WTC11 (cell line): ENCODE results near the gene TXNL4A. TPM values are rescaled to one million over a fixed set of nuclear protein-coding genes. Genes with fewer than 3 reads are reported as not detected.
A peak's percentile ranks its signal among the peaks of the same experiment; 100 is the strongest.

Source experiments
- ATAC-seq: fragments of 200-7000 bp; cut with Tn5 transposase; 2 replicates; pipeline ENCODE4 v1.10.0; 2021; ENCODE audit warnings: mild to moderate bottlenecking, moderate library complexity
- CTCF ChIA-PET: fragments of 300-600 bp; sonication (Branson Sonifier 250); formaldehyde crosslinking; loops from one replicate; lab custom pipeline; 2021; ENCODE audit warnings: antibody characterized with exemption; lab: Charles Lee
- POLR2A ChIA-PET: fragments of 350-600 bp; sonication (Branson Sonifier 250); formaldehyde crosslinking; loops from one replicate; lab custom pipeline; 2021; ENCODE audit warnings: antibody characterized with exemption; lab: Charles Lee
- DNase-seq: peaks from one replicate; pipeline ENCODE4 v3.0.0; 2021; ENCODE audit warnings: low spot score
- H3K27ac Mint-ChIP-seq: 2 replicates; pipeline ENCODE4 v1.8.0; 2021; ENCODE audit warnings: mixed read lengths
- H3K27me3 Mint-ChIP-seq: 2 replicates; pipeline ENCODE4 v1.8.0; 2021; ENCODE audit warnings: low read depth, mild to moderate bottlenecking, moderate library complexity, mixed read lengths
- H3K36me3 Mint-ChIP-seq: 2 replicates; pipeline ENCODE4 v1.8.0; 2021; ENCODE audit warnings: mixed read lengths
- H3K4me1 Mint-ChIP-seq: 2 replicates; pipeline ENCODE4 v1.8.0; 2022; ENCODE audit warnings: mixed read lengths
- H3K4me3 Mint-ChIP-seq: 2 replicates; pipeline ENCODE4 v1.8.0; 2021; ENCODE audit warnings: mild to moderate bottlenecking, moderate library complexity, mixed read lengths
- H3K9me3 Mint-ChIP-seq: 2 replicates; pipeline ENCODE4 v1.8.0; 2021; ENCODE audit warnings: mixed read lengths
- ATF1 ChIP-seq: sonication (generic); formaldehyde crosslinking; IDR thresholded peaks from 2 replicates; pipeline ENCODE4 v1.8.1; 2023; ENCODE audit warnings: mild to moderate bottlenecking, moderate library complexity, missing genetic modification reagents
- CREB1 ChIP-seq: sonication (generic); formaldehyde crosslinking; IDR thresholded peaks from 2 replicates; pipeline ENCODE4 v1.8.0; 2023; ENCODE audit warnings: mild to moderate bottlenecking, missing genetic modification reagents
- ESRRA ChIP-seq: sonication (generic); formaldehyde crosslinking; IDR thresholded peaks from 2 replicates; pipeline ENCODE4 v1.8.1; 2022; ENCODE audit warnings: mild to moderate bottlenecking, missing genetic modification reagents, borderline replicate concordance
- FOXP1 ChIP-seq: sonication (generic); formaldehyde crosslinking; IDR thresholded peaks from 2 replicates; pipeline ENCODE4 v1.8.0; 2022; ENCODE audit warnings: missing genetic modification reagents, mild to moderate bottlenecking, moderate library complexity, borderline replicate concordance
- JUN ChIP-seq: sonication (generic); formaldehyde crosslinking; IDR thresholded peaks from 2 replicates; pipeline ENCODE4 v1.8.0; 2023; ENCODE audit warnings: mild to moderate bottlenecking, missing genetic modification reagents
- KAT7 ChIP-seq: sonication (generic); formaldehyde crosslinking; IDR thresholded peaks from 2 replicates; pipeline ENCODE4 v1.8.1; 2023; ENCODE audit warnings: missing genetic modification reagents, mild to moderate bottlenecking, borderline replicate concordance
- NFYB ChIP-seq: sonication (generic); formaldehyde crosslinking; conservative IDR thresholded peaks from 2 replicates; pipeline ENCODE4 v1.8.0; 2022; ENCODE audit warnings: low read depth, missing genetic modification reagents
- SMAD3 ChIP-seq: sonication (generic); formaldehyde crosslinking; IDR thresholded peaks from 2 replicates; pipeline ENCODE4 v1.8.0; 2022; ENCODE audit warnings: missing genetic modification reagents, mild to moderate bottlenecking, borderline replicate concordance
- SMAD4 ChIP-seq: sonication (generic); formaldehyde crosslinking; IDR thresholded peaks from 2 replicates; pipeline ENCODE4 v1.8.0; 2022; ENCODE audit warnings: mild to moderate bottlenecking, missing genetic modification reagents
- SP1 ChIP-seq: sonication (generic); formaldehyde crosslinking; conservative IDR thresholded peaks from 2 replicates; pipeline ENCODE4 v1.8.1; 2022; ENCODE audit warnings: missing genetic modification reagents
- ZNF232 ChIP-seq: sonication (generic); formaldehyde crosslinking; IDR thresholded peaks from 2 replicates; pipeline ENCODE4 v1.8.0; 2022; ENCODE audit warnings: mild to moderate bottlenecking, missing genetic modification reagents
- ZNF416 ChIP-seq: fragments of 250-450 bp; sonication (Bioruptor Pico); IDR thresholded peaks from 2 replicates; pipeline ENCODE4 v1.9.0; 2021; ENCODE audit warnings: mild to moderate bottlenecking, inconsistent platforms
- total RNA-seq: library from RNA; stranded (reverse); gene quantifications from 3 replicates; pipeline ENCODE4 v1.2.3, GENCODE V29; 2021
- TF ChIP-seq, protein P1 (sequence below): fragments of 200-600 bp; IDR thresholded peaks from 2 replicates; pipeline ENCODE4 v1.8.0; 2022; ENCODE audit warnings: antibody characterized with exemption
- TF ChIP-seq, protein P2 (sequence below): sonication (generic); formaldehyde crosslinking; IDR thresholded peaks from 2 replicates; pipeline ENCODE4 v1.8.1; 2023; ENCODE audit warnings: mild to moderate bottlenecking, missing genetic modification reagents, borderline replicate concordance
- TF ChIP-seq, protein P3 (sequence below): sonication (generic); formaldehyde crosslinking; IDR thresholded peaks from 2 replicates; pipeline ENCODE4 v1.8.1; 2022; ENCODE audit warnings: low read depth, mild to moderate bottlenecking, moderate library complexity, missing genetic modification reagents, borderline replicate concordance
- TF ChIP-seq, protein P4 (sequence below): fragments of 250-450 bp; sonication (Bioruptor Pico); IDR thresholded peaks from 2 replicates; pipeline ENCODE4 v1.9.0; 2021; ENCODE audit warnings: moderate library complexity, mild to moderate bottlenecking, inconsistent platforms, borderline replicate concordance
- TF ChIP-seq, protein P5 (sequence below): sonication (generic); formaldehyde crosslinking; IDR thresholded peaks from 2 replicates; pipeline ENCODE4 v1.8.0; 2022; ENCODE audit warnings: mild to moderate bottlenecking, missing genetic modification reagents
- TF ChIP-seq, protein P6 (sequence below): sonication (generic); formaldehyde crosslinking; IDR thresholded peaks from 2 replicates; pipeline ENCODE4 v1.8.1; 2022; ENCODE audit warnings: mild to moderate bottlenecking, moderate library complexity, missing genetic modification reagents

Gene TXNL4A
- total RNA-seq, 1 experiment from 2014 or later, result 157 TPM

DNA sequence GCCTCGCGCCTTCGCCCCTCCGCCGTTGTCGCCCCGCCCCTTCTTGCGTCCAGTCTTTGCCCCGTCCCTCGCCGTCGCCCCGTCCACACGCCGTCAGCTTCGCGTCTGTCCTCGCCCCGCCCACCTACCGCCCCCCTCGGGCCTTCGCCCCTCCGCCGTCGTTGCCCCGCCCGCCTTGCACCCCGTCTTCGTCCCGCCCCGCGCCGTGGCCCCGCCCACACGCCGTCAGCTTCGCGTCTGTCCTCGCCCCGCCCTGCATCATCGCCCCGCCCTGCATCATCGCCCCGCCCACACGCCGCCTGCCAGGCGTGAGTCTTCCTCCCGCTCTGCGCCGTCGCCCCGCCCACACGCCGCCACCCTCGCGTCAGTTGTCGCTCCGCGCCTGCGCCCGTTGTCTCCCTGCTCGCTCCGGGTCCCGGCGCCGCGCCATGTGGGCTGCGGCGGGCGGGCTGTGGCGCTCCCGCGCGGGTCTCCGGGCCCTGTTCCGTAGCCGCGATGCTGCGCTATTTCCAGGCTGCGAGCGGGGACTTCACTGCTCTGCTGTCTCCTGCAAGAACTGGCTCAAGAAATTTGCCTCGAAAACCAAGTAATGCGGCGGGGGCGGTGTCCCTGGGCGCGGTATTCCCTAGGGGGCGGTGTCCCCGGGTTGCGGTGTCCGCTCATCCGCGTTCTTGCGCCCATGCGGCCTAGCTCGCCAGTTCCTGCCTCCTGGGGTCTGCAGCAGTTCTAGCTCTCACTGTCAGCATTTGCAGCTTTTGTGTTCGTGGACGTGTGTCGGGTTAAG, 45.9 kb upstream of the TXNL4A start, which contains the start of gene RBFA (continued):
- TF ChIP-seq KAT7, result no peak
- TF ChIP-seq NFYB (CRISPR knock-in tag), result no peak
- TF ChIP-seq, protein P1, sequence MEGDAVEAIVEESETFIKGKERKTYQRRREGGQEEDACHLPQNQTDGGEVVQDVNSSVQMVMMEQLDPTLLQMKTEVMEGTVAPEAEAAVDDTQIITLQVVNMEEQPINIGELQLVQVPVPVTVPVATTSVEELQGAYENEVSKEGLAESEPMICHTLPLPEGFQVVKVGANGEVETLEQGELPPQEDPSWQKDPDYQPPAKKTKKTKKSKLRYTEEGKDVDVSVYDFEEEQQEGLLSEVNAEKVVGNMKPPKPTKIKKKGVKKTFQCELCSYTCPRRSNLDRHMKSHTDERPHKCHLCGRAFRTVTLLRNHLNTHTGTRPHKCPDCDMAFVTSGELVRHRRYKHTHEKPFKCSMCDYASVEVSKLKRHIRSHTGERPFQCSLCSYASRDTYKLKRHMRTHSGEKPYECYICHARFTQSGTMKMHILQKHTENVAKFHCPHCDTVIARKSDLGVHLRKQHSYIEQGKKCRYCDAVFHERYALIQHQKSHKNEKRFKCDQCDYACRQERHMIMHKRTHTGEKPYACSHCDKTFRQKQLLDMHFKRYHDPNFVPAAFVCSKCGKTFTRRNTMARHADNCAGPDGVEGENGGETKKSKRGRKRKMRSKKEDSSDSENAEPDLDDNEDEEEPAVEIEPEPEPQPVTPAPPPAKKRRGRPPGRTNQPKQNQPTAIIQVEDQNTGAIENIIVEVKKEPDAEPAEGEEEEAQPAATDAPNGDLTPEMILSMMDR, result peak; percentile 37
- no peak for TF ChIP-seq ZNF232 (CRISPR knock-in tag)
- TF ChIP-seq ESRRA (CRISPR knock-in tag), result peak; percentile 60; the same call in 1 of the 2 replicates
- TF ChIP-seq, protein P2, sequence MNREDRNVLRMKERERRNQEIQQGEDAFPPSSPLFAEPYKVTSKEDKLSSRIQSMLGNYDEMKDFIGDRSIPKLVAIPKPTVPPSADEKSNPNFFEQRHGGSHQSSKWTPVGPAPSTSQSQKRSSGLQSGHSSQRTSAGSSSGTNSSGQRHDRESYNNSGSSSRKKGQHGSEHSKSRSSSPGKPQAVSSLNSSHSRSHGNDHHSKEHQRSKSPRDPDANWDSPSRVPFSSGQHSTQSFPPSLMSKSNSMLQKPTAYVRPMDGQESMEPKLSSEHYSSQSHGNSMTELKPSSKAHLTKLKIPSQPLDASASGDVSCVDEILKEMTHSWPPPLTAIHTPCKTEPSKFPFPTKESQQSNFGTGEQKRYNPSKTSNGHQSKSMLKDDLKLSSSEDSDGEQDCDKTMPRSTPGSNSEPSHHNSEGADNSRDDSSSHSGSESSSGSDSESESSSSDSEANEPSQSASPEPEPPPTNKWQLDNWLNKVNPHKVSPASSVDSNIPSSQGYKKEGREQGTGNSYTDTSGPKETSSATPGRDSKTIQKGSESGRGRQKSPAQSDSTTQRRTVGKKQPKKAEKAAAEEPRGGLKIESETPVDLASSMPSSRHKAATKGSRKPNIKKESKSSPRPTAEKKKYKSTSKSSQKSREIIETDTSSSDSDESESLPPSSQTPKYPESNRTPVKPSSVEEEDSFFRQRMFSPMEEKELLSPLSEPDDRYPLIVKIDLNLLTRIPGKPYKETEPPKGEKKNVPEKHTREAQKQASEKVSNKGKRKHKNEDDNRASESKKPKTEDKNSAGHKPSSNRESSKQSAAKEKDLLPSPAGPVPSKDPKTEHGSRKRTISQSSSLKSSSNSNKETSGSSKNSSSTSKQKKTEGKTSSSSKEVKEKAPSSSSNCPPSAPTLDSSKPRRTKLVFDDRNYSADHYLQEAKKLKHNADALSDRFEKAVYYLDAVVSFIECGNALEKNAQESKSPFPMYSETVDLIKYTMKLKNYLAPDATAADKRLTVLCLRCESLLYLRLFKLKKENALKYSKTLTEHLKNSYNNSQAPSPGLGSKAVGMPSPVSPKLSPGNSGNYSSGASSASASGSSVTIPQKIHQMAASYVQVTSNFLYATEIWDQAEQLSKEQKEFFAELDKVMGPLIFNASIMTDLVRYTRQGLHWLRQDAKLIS (CRISPR knock-in tag), result peak; percentile 62; the same call in 1 of the 2 replicates
- TF ChIP-seq FOXP1 (CRISPR knock-in tag), result peak; percentile 71; the same call in 1 of the 2 replicates
- TF ChIP-seq, protein P3, sequence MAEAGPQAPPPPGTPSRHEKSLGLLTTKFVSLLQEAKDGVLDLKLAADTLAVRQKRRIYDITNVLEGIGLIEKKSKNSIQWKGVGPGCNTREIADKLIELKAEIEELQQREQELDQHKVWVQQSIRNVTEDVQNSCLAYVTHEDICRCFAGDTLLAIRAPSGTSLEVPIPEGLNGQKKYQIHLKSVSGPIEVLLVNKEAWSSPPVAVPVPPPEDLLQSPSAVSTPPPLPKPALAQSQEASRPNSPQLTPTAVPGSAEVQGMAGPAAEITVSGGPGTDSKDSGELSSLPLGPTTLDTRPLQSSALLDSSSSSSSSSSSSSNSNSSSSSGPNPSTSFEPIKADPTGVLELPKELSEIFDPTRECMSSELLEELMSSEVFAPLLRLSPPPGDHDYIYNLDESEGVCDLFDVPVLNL (CRISPR knock-in tag), result peak; percentile 43; the same call in 1 of the 2 replicates
- TF ChIP-seq, protein P4, sequence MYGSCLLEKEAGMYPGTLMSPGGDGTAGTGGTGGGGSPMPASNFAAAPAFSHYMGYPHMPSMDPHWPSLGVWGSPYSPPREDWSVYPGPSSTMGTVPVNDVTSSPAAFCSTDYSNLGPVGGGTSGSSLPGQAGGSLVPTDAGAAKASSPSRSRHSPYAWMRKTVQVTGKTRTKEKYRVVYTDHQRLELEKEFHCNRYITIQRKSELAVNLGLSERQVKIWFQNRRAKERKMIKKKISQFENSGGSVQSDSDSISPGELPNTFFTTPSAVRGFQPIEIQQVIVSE (CRISPR knock-in tag), result no peak
- TF ChIP-seq JUN, result peak; percentile 70; the same call in 1 of the 2 replicates
- peak; percentile 58; the same call in 1 of the 2 replicates for TF ChIP-seq ZNF416 (CRISPR knock-in tag)
- TF ChIP-seq SP1 (CRISPR knock-in tag), result peak; percentile 88; the same call in 1 of the 2 replicates
- TF ChIP-seq ATF1 (CRISPR knock-in tag), result 0 out of 2 replicates have a peak, but pooled peaks have one; percentile 41

DNA sequence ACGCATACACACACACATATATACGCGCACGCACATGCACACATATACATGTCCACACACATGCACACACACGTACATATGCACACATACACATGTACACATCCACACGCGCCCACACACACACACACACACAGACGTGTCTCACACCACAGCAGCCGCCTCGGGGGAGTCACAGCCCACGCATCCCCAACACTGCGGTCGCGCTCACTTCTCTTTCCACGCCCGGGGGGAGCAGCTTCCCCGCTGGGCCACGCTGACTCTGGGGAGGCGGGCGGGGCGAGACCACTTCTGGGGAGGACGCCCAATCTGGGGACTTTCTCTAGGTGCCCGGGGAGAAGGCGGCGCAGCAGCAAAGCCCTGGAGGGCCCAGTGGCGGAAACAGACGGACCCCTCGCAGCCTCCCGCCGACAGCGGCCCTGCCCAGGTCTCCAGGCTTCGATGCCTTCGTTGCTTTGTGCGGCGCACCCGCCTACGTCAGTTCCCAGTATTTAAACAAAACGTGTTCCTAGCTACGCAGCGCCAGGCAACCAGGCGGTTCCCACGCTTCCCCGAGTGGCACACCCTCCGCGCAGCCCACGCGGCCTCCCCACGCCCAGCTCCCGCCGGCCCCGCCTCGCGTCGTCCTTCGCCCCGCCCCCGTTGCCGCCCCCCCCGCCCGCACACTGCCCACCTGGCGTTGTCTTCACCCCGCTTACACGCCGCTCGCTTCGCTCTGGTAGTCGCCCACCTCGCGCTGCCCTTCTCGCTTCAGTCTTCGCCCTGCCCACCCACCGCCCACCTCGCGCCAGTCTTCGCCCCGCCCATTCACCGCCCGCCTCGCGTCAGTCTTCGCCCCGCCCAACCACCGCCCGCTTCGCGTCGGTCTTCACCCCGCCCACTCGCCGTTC, 45.1 kb upstream of the TXNL4A start:
- Mint-ChIP-seq H3K27me3 (peaks cover 6% of the 10 kb centered on the region), H3K4me3 (peak overlapping the region; percentile 84)
- TF ChIP-seq, protein P5, sequence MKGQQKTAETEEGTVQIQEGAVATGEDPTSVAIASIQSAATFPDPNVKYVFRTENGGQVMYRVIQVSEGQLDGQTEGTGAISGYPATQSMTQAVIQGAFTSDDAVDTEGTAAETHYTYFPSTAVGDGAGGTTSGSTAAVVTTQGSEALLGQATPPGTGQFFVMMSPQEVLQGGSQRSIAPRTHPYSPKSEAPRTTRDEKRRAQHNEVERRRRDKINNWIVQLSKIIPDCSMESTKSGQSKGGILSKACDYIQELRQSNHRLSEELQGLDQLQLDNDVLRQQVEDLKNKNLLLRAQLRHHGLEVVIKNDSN (CRISPR knock-in tag), result 0 out of 2 replicates have a peak, but pooled peaks have one; percentile 19
- 0 out of 2 replicates have a peak, but pooled peaks have one; percentile 11 for TF ChIP-seq SMAD3
- TF ChIP-seq ZNF232 (CRISPR knock-in tag), result no peak
- no peak for TF ChIP-seq SMAD4
- TF ChIP-seq, protein P6, sequence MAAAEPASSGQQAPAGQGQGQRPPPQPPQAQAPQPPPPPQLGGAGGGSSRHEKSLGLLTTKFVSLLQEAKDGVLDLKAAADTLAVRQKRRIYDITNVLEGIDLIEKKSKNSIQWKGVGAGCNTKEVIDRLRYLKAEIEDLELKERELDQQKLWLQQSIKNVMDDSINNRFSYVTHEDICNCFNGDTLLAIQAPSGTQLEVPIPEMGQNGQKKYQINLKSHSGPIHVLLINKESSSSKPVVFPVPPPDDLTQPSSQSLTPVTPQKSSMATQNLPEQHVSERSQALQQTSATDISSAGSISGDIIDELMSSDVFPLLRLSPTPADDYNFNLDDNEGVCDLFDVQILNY (CRISPR knock-in tag), result 0 out of 2 replicates have a peak, but pooled peaks have one; percentile 42
- 0 out of 2 replicates have a peak, but pooled peaks have one; percentile 20 for TF ChIP-seq CREB1

More for the DNA sequence above, 45.1 kb upstream of the TXNL4A start:
- Mint-ChIP-seq H3K9me3 (no peaks in the 10 kb centered on the region), H3K4me1 (peaks cover 25% of the 10 kb centered on the region), H3K27ac (peak overlapping the region; percentile 83), H3K36me3 (peaks cover 8% of the 10 kb centered on the region)
- DNase-seq (peak; percentile 71), ATAC-seq (peak; percentile 80)
- CTCF ChIA-PET, result interaction anchor here (0.6 to 2.2 kb wide), 17 partner anchors 9 to 234 kb away, joined by 3 to 8 read pairs (median 4); partner anchors contain the start of gene ADNP2
- POLR2A ChIA-PET, result interaction anchor here (0.6 to 1.4 kb wide), 7 partner anchors 13 to 1098 kb away, joined by 3 to 6 read pairs (median 4); no protein-coding TSS in a partner anchor
